ENCODE data around the gene KCTD17. TPM values are rescaled to one million over a fixed set of nuclear protein-coding genes. Genes with fewer than 3 reads are reported as not detected.
A peak's percentile ranks its signal among the peaks of the same experiment; 100 is the strongest.

Gene KCTD17
- polyA plus RNA-seq, 1 donor from 2014 or later, result 13.3 TPM

DNA sequence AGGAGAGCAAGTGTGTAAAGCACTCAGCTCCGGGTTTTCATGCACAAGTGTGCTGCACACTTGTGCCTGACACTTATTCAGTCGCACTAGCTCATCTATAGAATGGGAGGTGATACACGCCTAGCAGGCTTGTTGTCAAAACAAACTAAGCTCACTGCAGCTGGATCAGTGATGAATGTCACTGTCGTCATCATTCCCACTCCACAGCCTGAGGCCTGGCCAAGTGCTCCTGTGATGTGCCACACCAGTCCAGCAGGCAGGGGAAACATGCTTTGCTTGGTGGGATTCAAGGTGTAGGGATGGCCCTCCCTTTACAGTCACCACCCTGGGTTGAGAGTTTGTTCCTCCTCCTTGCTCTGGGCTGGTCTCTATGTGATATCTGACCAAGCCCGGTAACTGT is 25.2 kb upstream of the KCTD17 start:
- H3K36me3 Mint-ChIP-seq, result peaks cover 4% of the 10 kb centered on the region
- H3K27me3 Mint-ChIP-seq, result no peaks in the 10 kb centered on the region
- no peak overlapping the region for H3K4me3 Mint-ChIP-seq
- H3K9me3 Mint-ChIP-seq, result no peaks in the 10 kb centered on the region
- H3K4me1 Mint-ChIP-seq, result peaks cover 4 to 6% (median 5%) of the 10 kb centered on the region in 3 donors
- H3K27ac Mint-ChIP-seq, result no peak overlapping the region

GRCh38 chr22:37027556-37027955 is 24.0 kb upstream of the KCTD17 start:
- Mint-ChIP-seq H3K4me1 (no peaks in the 10 kb centered on the region), H3K9me3 (no peaks in the 10 kb centered on the region), H3K27ac (no peak overlapping the region), H3K36me3 (peaks cover 4% of the 10 kb centered on the region), H3K4me3 (no peak overlapping the region), H3K27me3 (no peaks in the 10 kb centered on the region)

DNA sequence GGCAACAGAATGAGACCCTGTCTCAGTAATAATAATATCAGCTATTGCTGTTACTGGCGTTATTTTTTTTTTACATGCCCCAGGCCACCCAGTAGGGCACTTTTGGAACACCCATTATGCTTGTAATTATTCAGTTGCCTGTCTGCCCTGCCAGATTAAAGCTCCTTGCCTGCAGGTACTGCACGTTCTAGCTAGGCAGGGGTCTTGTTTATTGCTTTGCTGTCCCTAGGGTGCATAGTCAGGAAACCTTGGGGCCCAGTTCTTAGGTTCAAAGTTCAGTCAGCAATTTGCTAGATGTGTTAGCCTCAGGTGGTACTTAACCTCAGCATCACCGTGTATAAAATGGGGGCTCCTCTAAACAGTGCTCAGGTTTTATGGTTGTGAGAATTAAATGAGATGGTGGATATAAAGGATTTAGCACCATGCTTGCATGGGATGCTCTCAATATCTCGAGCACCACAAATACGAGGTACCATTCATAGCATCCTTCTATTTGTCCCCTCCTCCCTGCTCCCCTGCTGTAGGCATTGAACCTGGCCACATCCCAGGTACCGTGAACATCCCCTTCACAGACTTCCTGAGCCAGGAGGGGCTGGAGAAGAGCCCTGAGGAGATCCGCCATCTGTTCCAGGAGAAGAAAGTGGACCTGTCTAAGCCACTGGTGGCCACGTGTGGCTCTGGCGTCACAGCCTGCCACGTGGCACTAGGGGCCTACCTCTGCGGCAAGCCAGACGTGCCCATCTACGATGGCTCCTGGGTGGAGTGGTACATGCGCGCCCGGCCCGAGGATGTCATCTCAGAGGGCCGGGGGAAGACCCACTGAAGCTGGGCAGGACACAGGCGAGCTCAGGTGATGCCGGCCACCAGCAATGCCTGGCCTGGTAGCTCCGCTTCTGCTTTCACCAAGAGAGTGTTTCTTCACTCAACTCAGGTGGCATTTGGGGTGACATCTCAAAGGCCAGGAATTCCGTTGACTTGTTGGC is 22.6 kb upstream of the KCTD17 start:
- no peaks in the 10 kb centered on the region for H3K27me3 Mint-ChIP-seq
- H3K4me3 Mint-ChIP-seq, result no peak overlapping the region
- H3K9me3 Mint-ChIP-seq, result no peaks in the 10 kb centered on the region
- H3K4me1 Mint-ChIP-seq, result no peaks in the 10 kb centered on the region
- H3K36me3 Mint-ChIP-seq, result peaks cover 6% of the 10 kb centered on the region
- H3K27ac Mint-ChIP-seq, result no peak overlapping the region

DNA sequence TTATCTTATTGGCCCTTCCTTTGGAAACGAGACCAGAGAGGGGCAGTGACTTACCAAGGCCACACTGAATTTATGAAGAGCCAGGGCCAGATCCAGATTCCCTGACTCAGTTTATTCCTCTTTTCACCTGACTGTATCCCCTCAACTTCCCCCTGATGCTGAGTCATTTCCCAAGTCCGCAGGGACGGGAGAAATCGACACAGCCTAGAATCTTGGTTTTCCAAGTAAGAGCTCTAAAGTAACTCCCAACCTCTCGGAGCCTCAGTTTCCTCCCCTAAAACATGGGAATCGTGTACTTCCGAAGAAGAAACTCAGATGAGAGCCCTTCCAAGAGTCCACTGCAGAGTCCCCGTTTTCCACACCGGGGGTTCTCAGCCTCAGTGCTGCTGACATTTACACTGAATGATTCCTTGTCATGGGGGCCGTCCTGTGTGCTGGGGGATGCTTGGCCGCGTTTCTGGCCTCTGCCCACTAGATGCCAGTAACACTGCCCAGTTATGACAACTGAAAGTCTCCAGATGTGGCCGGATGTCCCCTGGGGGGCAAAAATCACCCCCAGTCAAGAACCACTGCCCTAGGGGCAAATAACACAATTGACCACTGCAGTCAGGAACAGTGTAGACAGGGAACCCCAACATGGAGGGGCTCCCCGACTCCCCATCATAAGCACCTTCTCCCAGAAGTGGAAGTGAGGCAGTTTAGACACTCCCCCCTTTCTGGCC is 20.8 kb upstream of the KCTD17 start:
- Mint-ChIP-seq H3K27me3 (peaks cover 8% of the 10 kb centered on the region), H3K36me3 (peaks cover 5% of the 10 kb centered on the region), H3K4me3 (no peak overlapping the region), H3K4me1 (no peaks in the 10 kb centered on the region), H3K27ac (no peak overlapping the region), H3K9me3 (no peaks in the 10 kb centered on the region)

DNA sequence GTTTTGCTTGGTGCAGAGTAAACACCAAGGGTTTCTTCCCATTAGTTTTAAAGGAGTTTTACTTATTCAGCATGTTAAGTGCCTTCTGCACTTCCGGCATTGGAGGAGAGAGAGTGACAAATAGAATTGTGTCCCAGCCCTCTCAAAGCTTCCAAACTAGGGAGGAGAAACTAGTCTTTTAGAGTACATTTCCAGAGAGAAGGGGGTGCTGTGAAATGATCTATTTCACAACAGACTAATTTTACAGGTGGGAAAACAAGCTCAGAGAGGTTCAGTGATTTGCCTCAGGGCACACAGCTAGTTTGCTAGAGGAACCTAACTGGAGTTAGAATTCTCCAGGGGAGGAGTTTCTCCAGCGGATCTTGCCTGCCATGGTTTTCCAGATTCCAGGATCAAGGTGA is 19.4 kb upstream of the KCTD17 start:
- peaks cover 2% of the 10 kb centered on the region for H3K36me3 Mint-ChIP-seq
- H3K27ac Mint-ChIP-seq, result no peak overlapping the region
- no peaks in the 10 kb centered on the region for H3K4me1 Mint-ChIP-seq
- no peak overlapping the region for H3K4me3 Mint-ChIP-seq
- peaks cover 13% of the 10 kb centered on the region for H3K27me3 Mint-ChIP-seq
- H3K9me3 Mint-ChIP-seq, result no peaks in the 10 kb centered on the region

GRCh38 chr22:37032535-37033460 is 18.7 kb upstream of the KCTD17 start:
- Mint-ChIP-seq H3K27ac (no peak overlapping the region), H3K36me3 (peaks cover 2% of the 10 kb centered on the region), H3K4me1 (no peaks in the 10 kb centered on the region), H3K9me3 (no peaks in the 10 kb centered on the region), H3K27me3 (peaks cover 17% of the 10 kb centered on the region), H3K4me3 (no peak overlapping the region)

- no peak overlapping the region for H3K4me3 Mint-ChIP-seq
- peak overlapping the region in 1 of 3 donors; percentile 86 for H3K27ac Mint-ChIP-seq
- peaks cover 2% of the 10 kb centered on the region for H3K36me3 Mint-ChIP-seq
- no peaks in the 10 kb centered on the region for H3K9me3 Mint-ChIP-seq
- peaks cover 17% of the 10 kb centered on the region for H3K27me3 Mint-ChIP-seq
- no peaks in the 10 kb centered on the region for H3K4me1 Mint-ChIP-seq
Observed at GRCh38 chr22:37033605-37034430, 17.7 kb upstream of the KCTD17 start.

GRCh38 chr22:37036655-37037377 is 14.7 kb upstream of the KCTD17 start:
- Mint-ChIP-seq H3K9me3 (peaks cover 0 to 1% (median 0%) of the 10 kb centered on the region in 3 donors), H3K27ac (no peak overlapping the region), H3K4me1 (no peaks in the 10 kb centered on the region), H3K27me3 (peaks cover 24% of the 10 kb centered on the region), H3K4me3 (no peak overlapping the region), H3K36me3 (peaks cover 2% of the 10 kb centered on the region)

DNA sequence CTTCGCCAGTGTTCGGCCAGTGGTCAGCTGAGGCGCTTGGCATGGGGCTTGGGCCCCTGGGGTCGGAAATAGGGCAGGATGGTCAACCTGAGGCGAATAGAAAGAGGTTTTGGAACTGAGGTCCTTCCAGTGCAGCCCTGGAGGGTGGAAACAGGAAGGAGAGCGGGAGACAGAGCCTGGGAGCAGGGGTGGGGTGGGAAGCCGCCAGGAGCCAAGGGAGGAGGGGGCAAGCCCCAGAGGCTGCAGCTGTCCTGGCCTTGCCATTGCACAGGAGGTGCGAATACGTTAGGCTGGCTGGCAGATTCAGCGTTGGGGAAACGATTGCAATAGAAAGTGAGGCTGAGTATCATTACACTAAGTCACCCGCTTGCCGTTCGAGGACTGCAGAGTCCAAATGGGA is 13.9 kb upstream of the KCTD17 start:
- Mint-ChIP-seq H3K9me3 (peaks cover 0 to 1% (median 0%) of the 10 kb centered on the region in 3 donors), H3K36me3 (peaks cover 2% of the 10 kb centered on the region), H3K27me3 (peaks cover 24% of the 10 kb centered on the region), H3K27ac (no peak overlapping the region), H3K4me3 (no peak overlapping the region), H3K4me1 (no peaks in the 10 kb centered on the region)

- H3K4me1 Mint-ChIP-seq, result no peaks in the 10 kb centered on the region
- H3K9me3 Mint-ChIP-seq, result peaks cover 0 to 1% (median 0%) of the 10 kb centered on the region in 3 donors
- H3K4me3 Mint-ChIP-seq, result no peak overlapping the region
- peaks cover 24% of the 10 kb centered on the region for H3K27me3 Mint-ChIP-seq
- no peaks in the 10 kb centered on the region for H3K36me3 Mint-ChIP-seq
- no peak overlapping the region for H3K27ac Mint-ChIP-seq
Observed at GRCh38 chr22:37039466-37039865, 12.1 kb upstream of the KCTD17 start.

DNA sequence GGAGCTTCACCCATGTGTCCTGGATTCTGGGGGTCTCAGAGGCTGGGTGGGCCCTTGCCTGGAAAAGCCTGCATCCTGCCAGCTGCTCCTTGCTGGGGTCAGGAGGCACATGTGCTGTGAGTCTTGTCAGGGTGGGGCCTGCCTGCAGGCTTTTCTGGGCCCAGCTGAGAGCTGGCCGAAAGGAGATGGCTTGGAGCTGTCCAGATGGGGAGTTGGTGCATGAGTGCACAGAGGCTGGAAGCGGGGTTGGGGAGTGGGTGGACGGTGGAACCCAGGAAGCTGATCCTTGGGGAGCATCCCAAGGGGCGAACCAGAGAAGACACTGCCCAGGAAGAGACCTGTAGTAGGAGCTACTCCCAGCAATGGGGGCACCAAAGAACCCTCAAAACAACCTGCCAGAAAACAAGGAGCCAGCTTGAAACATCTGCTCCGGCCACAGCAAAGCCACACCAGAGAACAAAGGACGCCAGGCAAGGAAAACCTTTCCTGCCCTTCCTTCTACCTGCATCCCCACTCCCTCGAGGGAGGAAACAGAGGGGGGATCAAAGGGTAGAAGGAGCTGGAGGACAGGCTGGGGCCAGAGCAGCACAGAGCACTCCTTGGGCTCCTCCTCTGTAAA is 8.2 kb upstream of the KCTD17 start:
- H3K27ac Mint-ChIP-seq, result no peak overlapping the region
- H3K36me3 Mint-ChIP-seq, result no peaks in the 10 kb centered on the region
- H3K4me1 Mint-ChIP-seq, result peaks cover 0 to 6% (median 5%) of the 10 kb centered on the region in 3 donors
- peaks cover 6% of the 10 kb centered on the region for H3K27me3 Mint-ChIP-seq
- H3K4me3 Mint-ChIP-seq, result no peak overlapping the region
- peaks cover 0 to 1% (median 0%) of the 10 kb centered on the region in 3 donors for H3K9me3 Mint-ChIP-seq

GRCh38 chr22:37043828-37044538 is 7.6 kb upstream of the KCTD17 start:
- peaks cover 6% of the 10 kb centered on the region for H3K27me3 Mint-ChIP-seq
- no peaks in the 10 kb centered on the region for H3K36me3 Mint-ChIP-seq
- peaks cover 0 to 6% (median 5%) of the 10 kb centered on the region in 3 donors for H3K4me1 Mint-ChIP-seq
- no peak overlapping the region for H3K4me3 Mint-ChIP-seq
- no peak overlapping the region for H3K27ac Mint-ChIP-seq
- H3K9me3 Mint-ChIP-seq, result peaks cover 0 to 1% (median 0%) of the 10 kb centered on the region in 3 donors
